Skeletal muscle tissue (tissue), 4 donors: ENCODE measurements around the gene JAZF1. TPM values are rescaled to one million over a fixed set of nuclear protein-coding genes. Genes with fewer than 3 reads are reported as not detected.

Experiments used
- H3K27ac ChIP-seq: one replicate; pipeline ENCODE4 v1.7.0; 2013; ENCODE audit warnings: mild to moderate bottlenecking, low read depth, low read length, inconsistent platforms
- H3K27me3 ChIP-seq, 3 donors: one replicate each; pipeline ENCODE4 v1.7.0; 2013; ENCODE audit warnings: low read length in 3 of 3; ENCODE audit not compliant: control insufficient read depth in 3 of 3, insufficient read depth in 3 of 3
- H3K36me3 ChIP-seq, 3 donors: one replicate each; pipeline ENCODE4 v1.7.0; 2013; ENCODE audit warnings: low read length in 3 of 3; ENCODE audit not compliant: control insufficient read depth in 3 of 3, insufficient read depth in 3 of 3
- H3K4me1 ChIP-seq, 3 donors: one replicate each; pipeline ENCODE4 v1.7.0; 2013; ENCODE audit warnings: low read length in 3 of 3, mild to moderate bottlenecking in 3 of 3; ENCODE audit not compliant: control insufficient read depth in 3 of 3, insufficient read depth in 3 of 3
- H3K4me3 ChIP-seq, 3 donors: one replicate each; pipeline ENCODE4 v1.7.0; 2013; ENCODE audit warnings: low read length in 3 of 3
- H3K9ac ChIP-seq, 3 donors: one replicate each; pipeline ENCODE4 v1.7.0; 2013; ENCODE audit warnings: low read length in 3 of 3, mild to moderate bottlenecking in 3 of 3, moderate library complexity in 2 of 3, low read depth in 1 of 3
- H3K9me3 ChIP-seq, 3 donors: one replicate each; pipeline ENCODE4 v1.7.0; 2013; ENCODE audit warnings: low read length in 3 of 3; ENCODE audit not compliant: control insufficient read depth in 3 of 3
- total RNA-seq: library from RNA; depleted of rRNA; stranded (reverse); fragments of >200 nt; gene quantifications from one replicate; pipeline ENCODE4 v1.2.3, GENCODE V29; 2014
- donor health status: Osteomylitis.

The JAZF1 gene
- total RNA-seq, 1 donor from 2014 or later: 7.3 TPM

- H3K9ac ChIP-seq: no peak overlapping the region
- H3K27me3 ChIP-seq: no peaks in the 10 kb centered on the region
- no peak overlapping the region for H3K27ac ChIP-seq
- H3K9me3 ChIP-seq: no peaks in the 10 kb centered on the region
- peaks cover 0 to 4% (median 0%) of the 10 kb centered on the region in 3 donors for H3K4me1 ChIP-seq
- H3K4me3 ChIP-seq: no peak overlapping the region
- peaks cover 3 to 8% (median 5%) of the 10 kb centered on the region in 3 donors for H3K36me3 ChIP-seq
Observed at GRCh38 chr7:27843584-27844305, 336.9 kb downstream of the JAZF1 start.

DNA sequence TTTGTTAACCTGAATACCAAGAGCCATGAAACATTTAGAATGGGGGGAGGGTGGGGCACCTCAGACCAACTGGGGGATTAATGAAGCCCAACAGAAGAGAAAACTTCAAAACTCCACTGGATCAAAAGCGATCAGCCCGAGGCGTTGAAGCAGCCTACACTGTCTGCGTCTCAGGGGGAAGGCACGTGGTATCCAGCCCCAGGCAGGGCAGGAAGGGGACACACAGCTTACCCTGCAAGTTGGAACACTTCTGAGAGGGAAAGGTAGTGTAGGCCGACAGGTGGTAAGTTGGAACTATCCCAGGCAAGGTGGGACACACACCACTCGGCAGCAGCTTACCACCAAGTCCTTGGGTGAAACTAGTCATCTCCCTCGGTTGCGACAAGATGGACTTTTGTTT is 337.7 kb downstream of the JAZF1 start:
- Histone ChIP-seq H3K36me3 (peaks cover 3 to 8% (median 5%) of the 10 kb centered on the region in 3 donors), H3K9ac (no peak overlapping the region), H3K4me3 (no peak overlapping the region), H3K27me3 (no peaks in the 10 kb centered on the region), H3K4me1 (peaks cover 0 to 4% (median 0%) of the 10 kb centered on the region in 3 donors), H3K27ac (no peak overlapping the region), H3K9me3 (no peaks in the 10 kb centered on the region)

DNA sequence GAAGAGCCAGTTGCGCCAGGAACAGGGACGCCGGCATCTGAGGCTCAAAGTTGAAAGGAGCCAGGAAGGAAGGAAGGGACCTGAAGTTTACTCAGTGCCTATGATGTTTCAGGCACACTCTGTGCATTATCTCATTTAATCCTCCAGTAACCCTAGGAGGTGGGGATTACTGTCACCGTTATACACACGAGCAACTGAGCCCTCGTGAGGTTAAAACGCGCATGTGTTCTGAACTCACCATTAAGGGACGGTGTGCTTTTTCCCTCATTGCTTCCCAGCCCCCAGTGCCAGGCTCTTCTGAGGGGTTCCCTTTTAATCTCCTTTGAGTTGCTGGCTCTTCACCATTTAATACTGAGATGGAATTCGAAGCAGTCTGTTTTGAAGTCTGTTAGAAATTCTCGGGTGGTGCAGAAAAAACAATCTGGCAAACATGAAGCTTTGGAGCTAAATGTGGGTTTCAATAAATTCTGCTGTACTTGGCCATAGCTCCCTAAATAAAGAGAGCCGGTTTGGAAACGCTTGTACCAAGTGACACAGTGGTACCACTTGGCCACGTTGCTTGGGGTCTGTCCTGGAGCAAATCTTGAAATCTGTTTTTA is 338.4 kb downstream of the JAZF1 start:
- H3K9me3 ChIP-seq: no peaks in the 10 kb centered on the region
- peaks cover 3 to 8% (median 5%) of the 10 kb centered on the region in 3 donors for H3K36me3 ChIP-seq
- no peak overlapping the region for H3K27ac ChIP-seq
- no peak overlapping the region for H3K9ac ChIP-seq
- H3K4me1 ChIP-seq: peaks cover 0 to 4% (median 0%) of the 10 kb centered on the region in 3 donors
- H3K27me3 ChIP-seq: no peaks in the 10 kb centered on the region
- H3K4me3 ChIP-seq: no peak overlapping the region

DNA sequence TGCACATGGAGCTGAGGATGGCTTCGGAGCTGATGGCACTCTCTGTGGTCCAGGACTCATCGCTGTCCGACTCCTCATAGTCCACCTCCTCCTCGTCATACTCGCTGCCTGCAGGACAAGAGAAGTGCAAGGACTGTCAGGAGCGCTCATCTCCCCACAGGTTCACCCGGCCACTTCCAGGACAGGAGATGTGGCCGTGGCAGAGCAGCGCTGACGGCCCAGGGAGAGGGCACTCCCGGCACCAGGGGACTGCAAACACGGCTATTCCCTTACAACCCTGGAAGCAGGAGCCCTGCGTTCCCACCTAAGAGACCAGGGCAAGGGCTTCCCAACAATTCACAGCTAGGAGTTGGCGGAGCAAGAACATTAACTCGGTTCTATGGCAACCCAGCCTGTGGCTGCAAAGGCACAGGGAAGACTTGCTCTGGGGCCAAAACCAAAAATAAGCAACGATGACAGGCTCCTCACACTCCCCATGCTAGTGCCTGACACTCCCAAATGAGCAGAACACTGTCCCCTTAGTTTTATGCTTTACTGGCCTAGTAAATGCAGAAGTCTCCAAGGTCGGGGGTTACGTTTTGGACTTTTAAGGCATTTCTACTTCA is 339.7 kb downstream of the JAZF1 start:
- Histone ChIP-seq H3K36me3 (peaks cover 3 to 8% (median 5%) of the 10 kb centered on the region in 3 donors), H3K4me1 (peaks cover 0 to 4% (median 0%) of the 10 kb centered on the region in 3 donors), H3K9me3 (no peaks in the 10 kb centered on the region), H3K9ac (no peak overlapping the region), H3K4me3 (no peak overlapping the region), H3K27me3 (no peaks in the 10 kb centered on the region), H3K27ac (no peak overlapping the region)

- H3K9ac ChIP-seq: no peak overlapping the region
- H3K4me3 ChIP-seq: no peak overlapping the region
- H3K9me3 ChIP-seq: no peaks in the 10 kb centered on the region
- peaks cover 0 to 4% (median 0%) of the 10 kb centered on the region in 3 donors for H3K4me1 ChIP-seq
- no peaks in the 10 kb centered on the region for H3K27me3 ChIP-seq
- H3K27ac ChIP-seq: no peak overlapping the region
- H3K36me3 ChIP-seq: peaks cover 3 to 8% (median 5%) of the 10 kb centered on the region in 3 donors
Observed at GRCh38 chr7:27840313-27840712, 340.3 kb downstream of the JAZF1 start.

- no peaks in the 10 kb centered on the region for H3K9me3 ChIP-seq
- no peaks in the 10 kb centered on the region for H3K27me3 ChIP-seq
- H3K9ac ChIP-seq: no peak overlapping the region
- H3K4me3 ChIP-seq: no peak overlapping the region
- peaks cover 5 to 8% (median 5%) of the 10 kb centered on the region in 3 donors for H3K36me3 ChIP-seq
- H3K27ac ChIP-seq: no peak overlapping the region
- H3K4me1 ChIP-seq: peaks cover 4 to 6% (median 5%) of the 10 kb centered on the region in 3 donors
Observed at GRCh38 chr7:27839099-27839498, 341.5 kb downstream of the JAZF1 start.

DNA sequence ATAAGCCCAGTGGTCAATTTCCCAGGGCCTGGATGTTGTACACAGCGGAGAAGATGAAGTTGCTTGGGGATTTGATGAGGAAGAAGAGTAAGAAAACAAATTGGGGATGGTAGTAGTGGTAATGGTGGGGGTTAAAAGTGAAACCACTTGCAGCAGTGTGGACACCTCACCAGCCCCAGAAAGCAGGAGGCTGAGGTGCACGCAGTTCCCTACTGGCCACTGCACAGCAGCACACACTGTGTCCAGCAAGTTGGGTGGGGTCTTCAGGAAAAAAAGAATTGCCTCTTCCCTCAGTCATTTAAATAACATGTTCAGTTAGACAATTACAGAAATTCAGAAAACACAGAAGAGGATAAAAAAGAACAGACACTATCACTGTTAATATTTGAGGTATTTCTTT is 344.1 kb downstream of the JAZF1 start:
- no peak overlapping the region for H3K4me3 ChIP-seq
- H3K9ac ChIP-seq: no peak overlapping the region
- peaks cover 0 to 10% (median 10%) of the 10 kb centered on the region in 3 donors for H3K4me1 ChIP-seq
- no peaks in the 10 kb centered on the region for H3K9me3 ChIP-seq
- no peak overlapping the region for H3K27ac ChIP-seq
- peaks cover 5 to 12% (median 10%) of the 10 kb centered on the region in 3 donors for H3K36me3 ChIP-seq
- H3K27me3 ChIP-seq: no peaks in the 10 kb centered on the region

- H3K4me3 ChIP-seq: no peak overlapping the region
- no peak overlapping the region for H3K9ac ChIP-seq
- no peak overlapping the region for H3K27ac ChIP-seq
- H3K9me3 ChIP-seq: no peaks in the 10 kb centered on the region
- H3K27me3 ChIP-seq: no peaks in the 10 kb centered on the region
- peaks cover 0 to 10% (median 10%) of the 10 kb centered on the region in 3 donors for H3K4me1 ChIP-seq
- peaks cover 3 to 6% (median 4%) of the 10 kb centered on the region in 3 donors for H3K36me3 ChIP-seq
Observed at GRCh38 chr7:27835376-27835775, 345.2 kb downstream of the JAZF1 start.

DNA sequence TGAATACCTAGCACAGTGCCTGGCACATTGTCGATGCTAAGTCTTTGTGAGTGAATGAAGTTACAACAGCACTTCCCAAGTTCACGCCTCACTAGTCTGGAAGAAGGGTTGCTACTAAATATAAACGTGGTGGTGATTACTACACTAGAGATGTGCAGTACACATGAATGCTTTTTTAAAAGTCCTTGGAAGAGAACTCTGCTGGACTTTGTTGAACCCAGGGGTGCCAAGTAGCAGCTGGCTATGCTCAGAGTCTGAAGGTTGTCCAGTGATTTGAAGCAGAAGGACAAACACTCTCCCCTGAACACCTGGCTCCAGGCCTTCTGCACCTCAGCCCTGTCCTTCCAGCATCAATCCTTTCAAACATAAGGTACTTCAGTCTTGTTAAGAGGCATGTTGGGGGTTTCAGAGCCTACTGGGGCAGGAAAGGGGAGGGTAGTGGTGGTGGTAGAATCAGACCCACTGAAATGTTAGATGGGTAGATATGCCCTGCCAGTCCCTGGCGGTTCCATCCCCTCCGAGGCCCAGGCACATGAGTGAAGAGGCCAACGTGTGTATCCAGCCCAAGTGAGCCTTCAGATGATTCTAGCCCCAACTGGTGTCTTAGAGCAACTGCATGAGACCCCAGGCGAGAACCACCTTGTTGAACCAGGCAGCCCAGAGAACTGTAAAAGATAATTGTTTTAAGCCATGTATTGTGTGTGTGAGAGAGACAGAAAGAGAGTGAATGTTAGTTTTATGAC is 346.2 kb downstream of the JAZF1 start:
- Histone ChIP-seq H3K36me3 (peaks cover 2 to 4% (median 4%) of the 10 kb centered on the region in 3 donors), H3K27ac (no peak overlapping the region), H3K9me3 (no peaks in the 10 kb centered on the region), H3K27me3 (no peaks in the 10 kb centered on the region), H3K4me3 (no peak overlapping the region), H3K9ac (no peak overlapping the region), H3K4me1 (peaks cover 0 to 10% (median 10%) of the 10 kb centered on the region in 3 donors)
